ENCODE results near the gene TMEM117.

Gene TMEM117

GRCh38 chr12:43883748-43884147, 47.9 kb downstream of the TMEM117 start:
- H3K4me3 ChIP-seq (ENCODE audit: low read length) = no peak overlapping the region
- TF ChIP-seq CTCF (conservative IDR thresholded peaks at IDR 0.05; ENCODE audit: low read depth, low read length) = no peak
- no peak for DNase-seq (ENCODE audit: low read depth)

GRCh38 chr12:43884683-43885410, 49.0 kb downstream of the TMEM117 start:
- DNase-seq (ENCODE audit: low read depth) = no peak
- H3K4me3 ChIP-seq (ENCODE audit: low read length) = no peak overlapping the region
- TF ChIP-seq CTCF (conservative IDR thresholded peaks at IDR 0.05; ENCODE audit: low read depth, low read length) = no peak

- TF ChIP-seq CTCF (conservative IDR thresholded peaks at IDR 0.05; ENCODE audit: low read depth, low read length) = no peak
- H3K4me3 ChIP-seq (ENCODE audit: low read length) = no peak overlapping the region
Measured at GRCh38 chr12:43887397-43887796, 51.5 kb downstream of the TMEM117 start.

GRCh38 chr12:43891856-43892574, 56.1 kb downstream of the TMEM117 start:
- H3K4me3 ChIP-seq (ENCODE audit: low read length) = no peak overlapping the region
- TF ChIP-seq CTCF (conservative IDR thresholded peaks at IDR 0.05; ENCODE audit: low read depth, low read length) = no peak
- peak; percentile 54 for DNase-seq (ENCODE audit: low read depth)

More at GRCh38 chr12:43887397-43887796, 51.5 kb downstream of the TMEM117 start:
- DNase-seq (ENCODE audit: low read depth) = no peak

- no peak for TF ChIP-seq CTCF (conservative IDR thresholded peaks at IDR 0.05; ENCODE audit: low read depth, low read length)
- peak; percentile 42 for DNase-seq (ENCODE audit: low read depth)
- H3K4me3 ChIP-seq (ENCODE audit: low read length) = no peak overlapping the region
Measured at GRCh38 chr12:43893670-43894069, 57.8 kb downstream of the TMEM117 start.

- H3K4me3 ChIP-seq (ENCODE audit: low read length) = no peak overlapping the region
- no peak for DNase-seq (ENCODE audit: low read depth)
- TF ChIP-seq CTCF (conservative IDR thresholded peaks at IDR 0.05; ENCODE audit: low read depth, low read length) = no peak
Measured at GRCh38 chr12:43895580-43896206, 59.8 kb downstream of the TMEM117 start.
